ENCODE measurements around the gene RHOU.

RHOU gene

GRCh38 chr1:228776449-228776848 is 41.2 kb downstream of the RHOU start:
- no peak overlapping the region for H3K4me3 ChIP-seq (ENCODE audit: low read length)
- no peak overlapping the region for H3K9ac ChIP-seq (ENCODE audit: low read length)
- H3K79me2 ChIP-seq (ENCODE audit: low read length), result no peaks in the 10 kb centered on the region
- H3K9me3 ChIP-seq (ENCODE audit: insufficient read depth, low read length), result no peaks in the 10 kb centered on the region
- peaks cover 37% of the 10 kb centered on the region for H3K27me3 ChIP-seq (ENCODE audit: low read depth, low read length)
- H4K20me1 ChIP-seq (ENCODE audit: insufficient read depth, low read length), result no peaks in the 10 kb centered on the region
- TF ChIP-seq CTCF (IDR thresholded peaks at IDR 0.05; ENCODE audit: low read depth, low read length) (no peak), EZH2phosphoT487 (IDR thresholded peaks at IDR 0.05; ENCODE audit: low read depth) (no peak)
- no peaks in the 10 kb centered on the region for H3K36me3 ChIP-seq (replicated peaks; ENCODE audit: low read depth, low read length)
- H3K27ac ChIP-seq (ENCODE audit: low read length), result no peak overlapping the region
- H3K4me1 ChIP-seq (ENCODE audit: low read length), result no peaks in the 10 kb centered on the region
- H3K4me2 ChIP-seq (ENCODE audit: low read length), result no peak overlapping the region
- no peak overlapping the region for H2AFZ ChIP-seq (ENCODE audit: low read depth, low read length)

GRCh38 chr1:228777236-228777635 is 42.0 kb downstream of the RHOU start:
- Histone ChIP-seq H3K36me3 (replicated peaks; ENCODE audit: low read depth, low read length) (no peaks in the 10 kb centered on the region), H3K9ac (ENCODE audit: low read length) (no peak overlapping the region), H3K27me3 (ENCODE audit: low read depth, low read length) (peaks cover 45% of the 10 kb centered on the region), H2AFZ (ENCODE audit: low read depth, low read length) (no peak overlapping the region), H3K79me2 (ENCODE audit: low read length) (no peaks in the 10 kb centered on the region), H3K4me2 (ENCODE audit: low read length) (no peak overlapping the region), H3K4me3 (ENCODE audit: low read length) (no peak overlapping the region), H3K9me3 (ENCODE audit: insufficient read depth, low read length) (no peaks in the 10 kb centered on the region), H4K20me1 (ENCODE audit: insufficient read depth, low read length) (no peaks in the 10 kb centered on the region), H3K4me1 (ENCODE audit: low read length) (no peaks in the 10 kb centered on the region), H3K27ac (ENCODE audit: low read length) (no peak overlapping the region)
- TF ChIP-seq EZH2phosphoT487 (IDR thresholded peaks at IDR 0.05; ENCODE audit: low read depth), result no peak
- no peak for TF ChIP-seq CTCF (IDR thresholded peaks at IDR 0.05; ENCODE audit: low read depth, low read length)

GRCh38 chr1:228778026-228778425 is 42.7 kb downstream of the RHOU start:
- Histone ChIP-seq H3K79me2 (ENCODE audit: low read length) (no peaks in the 10 kb centered on the region), H3K9ac (ENCODE audit: low read length) (no peak overlapping the region), H3K9me3 (ENCODE audit: insufficient read depth, low read length) (no peaks in the 10 kb centered on the region), H3K4me1 (ENCODE audit: low read length) (no peaks in the 10 kb centered on the region), H3K4me3 (ENCODE audit: low read length) (no peak overlapping the region), H3K36me3 (replicated peaks; ENCODE audit: low read depth, low read length) (no peaks in the 10 kb centered on the region), H4K20me1 (ENCODE audit: insufficient read depth, low read length) (no peaks in the 10 kb centered on the region), H3K27me3 (ENCODE audit: low read depth, low read length) (peaks cover 51% of the 10 kb centered on the region), H3K27ac (ENCODE audit: low read length) (no peak overlapping the region), H2AFZ (ENCODE audit: low read depth, low read length) (no peak overlapping the region), H3K4me2 (ENCODE audit: low read length) (no peak overlapping the region)
- TF ChIP-seq CTCF (IDR thresholded peaks at IDR 0.05; ENCODE audit: low read depth, low read length), result no peak
- no peak for TF ChIP-seq EZH2phosphoT487 (IDR thresholded peaks at IDR 0.05; ENCODE audit: low read depth)

GRCh38 chr1:228778466-228778865 is 43.2 kb downstream of the RHOU start:
- H3K4me1 ChIP-seq (ENCODE audit: low read length), result no peaks in the 10 kb centered on the region

More at GRCh38 chr1:228778466-228778865, 43.2 kb downstream of the RHOU start:
- H3K27ac ChIP-seq (ENCODE audit: low read length), result no peak overlapping the region
- H3K9ac ChIP-seq (ENCODE audit: low read length), result no peak overlapping the region
- no peaks in the 10 kb centered on the region for H3K36me3 ChIP-seq (replicated peaks; ENCODE audit: low read depth, low read length)
- peaks cover 51% of the 10 kb centered on the region for H3K27me3 ChIP-seq (ENCODE audit: low read depth, low read length)
- H3K79me2 ChIP-seq (ENCODE audit: low read length), result no peaks in the 10 kb centered on the region
- no peaks in the 10 kb centered on the region for H4K20me1 ChIP-seq (ENCODE audit: insufficient read depth, low read length)
- no peak overlapping the region for H3K4me3 ChIP-seq (ENCODE audit: low read length)
- H3K9me3 ChIP-seq (ENCODE audit: insufficient read depth, low read length), result no peaks in the 10 kb centered on the region
- no peak overlapping the region for H2AFZ ChIP-seq (ENCODE audit: low read depth, low read length)
- TF ChIP-seq EZH2phosphoT487 (IDR thresholded peaks at IDR 0.05; ENCODE audit: low read depth) (no peak), CTCF (IDR thresholded peaks at IDR 0.05; ENCODE audit: low read depth, low read length) (no peak)
- no peak overlapping the region for H3K4me2 ChIP-seq (ENCODE audit: low read length)

All from OCI-LY3 (cell line).